ENCODE measurements around the gene GPR146.

DNA sequence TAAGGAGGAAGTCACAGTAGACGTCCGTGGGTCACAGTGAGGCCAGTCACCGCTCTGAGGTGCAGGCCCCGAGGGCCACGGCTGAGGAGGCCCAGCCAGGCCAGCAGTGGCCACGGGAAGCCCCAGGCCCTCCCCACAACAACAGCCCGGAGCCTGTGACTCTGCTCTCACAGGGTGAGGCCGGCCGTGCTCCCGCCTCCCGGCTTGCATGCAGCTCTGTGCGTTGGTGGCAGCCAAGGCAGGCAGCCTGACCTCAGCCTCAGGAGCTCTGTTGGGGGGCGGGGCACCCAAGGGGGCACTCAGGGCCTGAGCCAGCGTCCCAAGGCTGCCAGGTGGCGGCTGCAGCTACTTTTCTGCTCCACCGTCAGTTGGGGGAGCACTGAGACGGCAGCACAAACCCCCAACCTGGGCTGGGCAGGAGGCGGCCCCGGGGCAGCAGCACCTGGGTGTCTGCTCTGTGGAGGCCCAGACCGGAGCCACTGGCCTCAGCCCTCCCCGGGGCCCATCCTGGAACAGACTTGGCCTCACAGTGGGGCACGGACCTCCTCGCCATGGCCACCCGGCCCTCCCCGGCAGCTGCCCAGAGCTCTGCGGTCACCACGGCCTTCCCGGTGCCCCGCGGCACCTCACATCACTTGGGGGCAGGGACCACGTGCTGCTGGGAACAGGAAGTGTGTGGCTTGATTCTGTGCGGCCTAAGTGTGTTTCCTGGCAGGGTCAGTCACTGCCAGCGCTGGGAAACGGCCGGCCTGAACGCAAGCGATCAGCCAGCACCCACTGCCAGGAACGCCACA is 48.1 kb upstream of the GPR146 start:
- TF ChIP-seq CTCF (IDR thresholded peaks at IDR 0.05) (no peak), EZH2 (IDR thresholded peaks at IDR 0.05) (no peak)

All from neural progenitor cell (in vitro differentiated cells).